ENCODE data around the gene MUC13. TPM values are rescaled to one million over a fixed set of nuclear protein-coding genes. Genes with fewer than 3 reads are reported as not detected.

Gene MUC13
- total and polyA plus RNA-seq, 7 experiments from 2014 or later = not detected

DNA sequence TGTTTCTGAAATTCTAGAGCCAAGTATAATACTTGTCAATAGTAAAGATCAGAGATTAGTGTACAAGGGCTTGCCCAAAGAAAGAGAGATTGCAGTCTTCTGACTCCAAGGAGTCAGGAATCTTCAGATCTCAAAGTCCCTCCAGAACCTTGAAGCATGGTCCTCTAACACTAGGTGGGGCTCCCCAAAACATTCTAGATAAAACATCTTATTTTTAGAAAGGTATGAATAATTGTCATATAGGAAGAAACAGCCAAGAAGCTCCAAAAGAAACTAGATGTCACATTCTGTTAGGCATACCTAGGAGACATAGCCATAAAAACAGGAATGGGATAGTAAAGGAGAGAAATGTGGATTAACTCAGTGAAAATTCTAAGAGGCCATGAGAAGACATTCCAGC, 10.7 kb downstream of the MUC13 start:
- Histone ChIP-seq H3K9me3 (ENCODE audit: control insufficient read depth in 2 of 3, low read length in 3 of 3) (no peaks in the 10 kb centered on the region), H3K27ac (ENCODE audit: low read depth, low read length) (no peak overlapping the region), H3K36me3 (ENCODE audit: control insufficient read depth in 2 of 3, insufficient read depth in 3 of 3, low read length in 3 of 3) (no peaks in the 10 kb centered on the region), H3K4me1 (ENCODE audit: control insufficient read depth in 2 of 2, insufficient read depth in 2 of 2, low read length in 2 of 2) (no peaks in the 10 kb centered on the region), H3K27me3 (ENCODE audit: control insufficient read depth in 2 of 2, insufficient read depth in 2 of 2, low read length in 2 of 2) (no peaks in the 10 kb centered on the region), H3K4me3 (ENCODE audit: low read length) (no peak overlapping the region)
- H3K27ac Mint-ChIP-seq = no peak overlapping the region
- ATAC-seq (no peak), DNase-seq (no peak)
- H3K27me3 Mint-ChIP-seq = peaks cover 0 to 62% (median 11%) of the 10 kb centered on the region in 5 donors
- intact Hi-C loops (cut with micrococcal nuclease) = loop anchor here in 1 of 2 donors (1.0 to 10.0 kb wide), 2 partner anchors 131 to 513 kb away; partner anchors contain the start of gene HEG1
- H3K4me1 Mint-ChIP-seq = peaks cover 0 to 7% (median 0%) of the 10 kb centered on the region in 7 donors
- CTCF ChIA-PET = interaction anchor here (0.9 kb wide), 1 partner anchor 513 kb away, joined by 3 read pairs; no protein-coding TSS in a partner anchor
- H3K36me3 Mint-ChIP-seq = no peaks in the 10 kb centered on the region
- no peak overlapping the region for H3K4me3 Mint-ChIP-seq
- no peaks in the 10 kb centered on the region for H3K9me3 Mint-ChIP-seq
- POLR2A ChIA-PET = no interaction called here

DNA sequence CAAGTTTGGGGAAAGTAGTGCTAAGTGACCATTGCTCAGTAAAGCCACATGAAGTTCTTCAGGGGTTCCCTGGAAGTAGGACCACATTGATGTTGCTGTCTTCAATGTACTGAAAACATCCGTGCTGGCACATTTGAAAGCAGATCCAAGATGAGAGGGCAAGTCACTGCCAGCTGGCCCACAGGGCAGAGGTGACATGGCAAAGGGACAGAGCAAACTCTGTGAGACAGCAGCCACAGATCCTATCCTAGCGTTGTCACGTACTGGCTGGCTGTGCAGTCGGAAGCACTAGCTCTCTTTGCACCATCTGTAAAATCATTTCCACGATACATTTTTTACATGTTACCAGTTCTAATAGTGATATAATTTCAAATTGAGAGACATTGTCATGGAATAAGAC, 13.8 kb downstream of the MUC13 start:
- intact Hi-C loops (cut with micrococcal nuclease) = loop anchor here in 1 of 2 donors (10.0 kb wide), 1 partner anchor 134 kb away; the partner anchor contains the start of gene HEG1
- POLR2A ChIA-PET = no interaction called here
- H3K9me3 ChIP-seq (ENCODE audit: control insufficient read depth in 2 of 3, low read length in 3 of 3) = no peaks in the 10 kb centered on the region
- no peak for ATAC-seq
- Mint-ChIP-seq H3K4me3 (no peak overlapping the region), H3K4me1 (no peaks in the 10 kb centered on the region), H3K27ac (no peak overlapping the region), H3K36me3 (no peaks in the 10 kb centered on the region), H3K27me3 (peaks cover 4 to 55% (median 14%) of the 10 kb centered on the region in 5 donors), H3K9me3 (no peaks in the 10 kb centered on the region)
- H3K4me1 ChIP-seq (ENCODE audit: control insufficient read depth in 2 of 2, insufficient read depth in 2 of 2, low read length in 2 of 2) = no peaks in the 10 kb centered on the region
- no peak overlapping the region for H3K27ac ChIP-seq (ENCODE audit: low read depth, low read length)
- DNase-seq = no peak
- no peaks in the 10 kb centered on the region for H3K27me3 ChIP-seq (ENCODE audit: control insufficient read depth in 2 of 2, insufficient read depth in 2 of 2, low read length in 2 of 2)
- CTCF ChIA-PET = no interaction called here
- H3K4me3 ChIP-seq (ENCODE audit: low read length) = no peak overlapping the region
- H3K36me3 ChIP-seq (ENCODE audit: control insufficient read depth in 2 of 3, insufficient read depth in 3 of 3, low read length in 3 of 3) = no peaks in the 10 kb centered on the region

DNA sequence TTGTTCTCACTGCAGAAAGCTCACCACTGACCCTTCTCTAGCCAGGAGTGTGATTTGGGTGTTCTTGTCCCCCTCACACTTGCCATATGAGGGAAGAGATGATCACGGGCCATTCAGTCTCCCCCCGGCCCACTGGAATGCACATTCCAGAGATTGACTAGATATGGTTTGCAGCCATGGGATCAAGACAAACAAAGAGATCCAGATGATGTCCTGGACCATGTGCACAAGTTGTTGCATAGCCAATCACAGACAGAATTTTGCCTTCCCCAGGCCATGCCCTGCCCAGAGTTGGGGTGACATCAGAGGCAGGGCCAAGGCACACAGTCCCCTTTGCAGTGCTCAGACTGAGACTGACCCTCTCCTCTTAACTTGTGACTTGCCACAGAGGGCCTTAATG, 14.8 kb downstream of the MUC13 start:
- Histone ChIP-seq H3K9me3 (ENCODE audit: control insufficient read depth in 2 of 3, low read length in 3 of 3) (no peaks in the 10 kb centered on the region), H3K36me3 (ENCODE audit: control insufficient read depth in 2 of 3, insufficient read depth in 3 of 3, low read length in 3 of 3) (no peaks in the 10 kb centered on the region), H3K4me3 (ENCODE audit: low read length) (no peak overlapping the region), H3K4me1 (ENCODE audit: control insufficient read depth in 2 of 2, insufficient read depth in 2 of 2, low read length in 2 of 2) (no peaks in the 10 kb centered on the region), H3K27ac (ENCODE audit: low read depth, low read length) (no peak overlapping the region), H3K27me3 (ENCODE audit: control insufficient read depth in 2 of 2, insufficient read depth in 2 of 2, low read length in 2 of 2) (no peaks in the 10 kb centered on the region)
- DNase-seq (no peak), ATAC-seq (no peak)
- Mint-ChIP-seq H3K36me3 (no peaks in the 10 kb centered on the region), H3K27ac (no peak overlapping the region), H3K27me3 (peaks cover 4 to 52% (median 13%) of the 10 kb centered on the region in 5 donors), H3K4me1 (no peaks in the 10 kb centered on the region), H3K9me3 (no peaks in the 10 kb centered on the region), H3K4me3 (no peak overlapping the region)
- intact Hi-C loops (cut with micrococcal nuclease) = loop anchor here in 1 of 2 donors (10.0 kb wide), 1 partner anchor 135 kb away; the partner anchor contains the start of gene HEG1
- ChIA-PET POLR2A (no interaction called here), CTCF (no interaction called here)

DNA sequence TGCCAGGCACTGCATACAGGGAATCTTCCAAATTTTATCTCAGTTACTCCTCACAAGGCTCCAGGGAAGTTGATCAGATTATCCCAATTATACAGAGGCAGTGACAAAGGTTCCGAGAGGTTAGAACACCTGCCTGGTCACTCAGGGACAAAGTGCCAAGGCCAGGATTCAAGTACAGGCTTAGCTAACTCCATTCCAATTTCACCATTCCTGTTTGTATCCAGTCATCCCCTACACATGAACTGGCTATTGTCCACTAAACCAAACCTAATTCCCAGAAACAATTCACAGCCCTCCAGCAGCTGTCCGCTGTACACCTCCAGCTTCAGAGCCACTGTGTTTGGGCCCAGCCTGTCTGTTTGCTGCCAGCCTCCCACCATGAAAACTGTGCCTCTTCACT, 16.0 kb downstream of the MUC13 start:
- no peaks in the 10 kb centered on the region for H3K9me3 Mint-ChIP-seq
- no peaks in the 10 kb centered on the region for H3K36me3 ChIP-seq (ENCODE audit: control insufficient read depth in 2 of 3, insufficient read depth in 3 of 3, low read length in 3 of 3)
- CTCF ChIA-PET = no interaction called here
- POLR2A ChIA-PET = interaction anchor here (1.0 kb wide), 1 partner anchor 11 kb away, joined by 3 read pairs; no protein-coding TSS in a partner anchor
- H3K4me1 ChIP-seq (ENCODE audit: control insufficient read depth in 2 of 2, insufficient read depth in 2 of 2, low read length in 2 of 2) = no peaks in the 10 kb centered on the region
- DNase-seq (no peak), ATAC-seq (no peak)
- H3K27me3 ChIP-seq (ENCODE audit: control insufficient read depth in 2 of 2, insufficient read depth in 2 of 2, low read length in 2 of 2) = no peaks in the 10 kb centered on the region
- peaks cover 4 to 43% (median 7%) of the 10 kb centered on the region in 5 donors for H3K27me3 Mint-ChIP-seq
- no peak overlapping the region for H3K4me3 Mint-ChIP-seq
- H3K4me1 Mint-ChIP-seq = no peaks in the 10 kb centered on the region
- no peak overlapping the region for H3K4me3 ChIP-seq (ENCODE audit: low read length)
- H3K36me3 Mint-ChIP-seq = no peaks in the 10 kb centered on the region
- no peak overlapping the region for H3K27ac ChIP-seq (ENCODE audit: low read depth, low read length)
- no peaks in the 10 kb centered on the region for H3K9me3 ChIP-seq (ENCODE audit: control insufficient read depth in 2 of 3, low read length in 3 of 3)
- no peak overlapping the region for H3K27ac Mint-ChIP-seq
- intact Hi-C loops (cut with micrococcal nuclease) = no loop called here

DNA sequence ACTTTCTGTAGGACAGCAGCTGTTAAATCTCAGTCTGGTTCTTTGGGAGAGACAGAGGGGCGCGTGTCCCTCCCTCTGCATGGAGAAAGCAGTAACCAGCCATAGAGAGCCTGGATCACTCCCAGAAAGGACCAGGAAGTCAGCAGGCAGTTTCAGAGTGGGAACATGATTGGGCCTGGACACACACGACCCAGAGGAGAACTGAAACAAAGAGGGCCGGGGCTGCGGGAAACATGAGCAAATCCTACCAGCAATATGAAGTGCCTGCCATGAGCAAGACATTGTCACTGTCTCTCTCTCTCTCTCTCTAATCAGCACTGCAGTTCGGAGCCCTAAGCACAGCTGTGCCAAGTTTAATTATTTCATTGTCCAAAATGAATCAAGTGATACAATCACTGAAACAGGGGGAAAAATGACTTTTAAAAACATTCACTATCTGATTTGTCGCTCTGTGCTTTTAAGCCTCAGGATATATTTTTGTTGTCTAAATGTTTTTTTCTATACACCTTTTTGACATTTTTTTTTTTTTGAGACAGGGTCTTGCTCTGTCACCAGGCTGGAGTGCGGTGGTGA, 17.6 kb downstream of the MUC13 start:
- Mint-ChIP-seq H3K4me3 (no peak overlapping the region), H3K27ac (no peak overlapping the region), H3K27me3 (peaks cover 4 to 37% (median 9%) of the 10 kb centered on the region in 5 donors), H3K36me3 (no peaks in the 10 kb centered on the region), H3K4me1 (no peaks in the 10 kb centered on the region), H3K9me3 (no peaks in the 10 kb centered on the region)
- no peak for DNase-seq
- ATAC-seq = peak; percentile 20
- CTCF ChIA-PET = no interaction called here
- Histone ChIP-seq H3K4me3 (ENCODE audit: low read length) (no peak overlapping the region), H3K27ac (ENCODE audit: low read depth, low read length) (no peak overlapping the region), H3K4me1 (ENCODE audit: control insufficient read depth in 2 of 2, insufficient read depth in 2 of 2, low read length in 2 of 2) (no peaks in the 10 kb centered on the region), H3K9me3 (ENCODE audit: control insufficient read depth in 2 of 3, low read length in 3 of 3) (no peaks in the 10 kb centered on the region), H3K27me3 (ENCODE audit: control insufficient read depth in 2 of 2, insufficient read depth in 2 of 2, low read length in 2 of 2) (no peaks in the 10 kb centered on the region), H3K36me3 (ENCODE audit: control insufficient read depth in 2 of 3, insufficient read depth in 3 of 3, low read length in 3 of 3) (no peaks in the 10 kb centered on the region)
- intact Hi-C loops (cut with micrococcal nuclease) = no loop called here
- POLR2A ChIA-PET = no interaction called here

DNA sequence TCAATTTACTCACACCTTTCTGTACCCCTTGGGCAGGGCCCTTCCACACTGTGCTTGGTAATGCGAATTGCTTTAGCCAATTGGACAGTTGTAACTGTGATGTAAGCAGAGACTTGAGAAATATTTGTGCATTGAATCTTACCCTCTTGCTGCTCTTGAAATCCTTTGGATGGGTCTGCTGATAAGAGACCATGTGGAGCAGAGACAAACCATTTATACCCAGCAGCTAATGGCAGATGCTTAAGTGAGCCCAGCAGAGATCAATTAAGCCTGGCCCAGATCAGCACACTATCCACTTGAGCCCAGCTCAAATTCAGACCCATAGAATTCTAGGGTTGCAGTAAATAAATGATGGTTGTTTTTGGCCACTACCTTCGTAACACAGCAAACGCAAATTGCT, 19.3 kb downstream of the MUC13 start:
- ATAC-seq (no peak), DNase-seq (no peak)
- Mint-ChIP-seq H3K4me1 (no peaks in the 10 kb centered on the region), H3K4me3 (no peak overlapping the region), H3K27me3 (peaks cover 4 to 37% (median 10%) of the 10 kb centered on the region in 5 donors), H3K9me3 (no peaks in the 10 kb centered on the region), H3K36me3 (no peaks in the 10 kb centered on the region), H3K27ac (no peak overlapping the region)
- Histone ChIP-seq H3K27ac (ENCODE audit: low read depth, low read length) (no peak overlapping the region), H3K4me3 (ENCODE audit: low read length) (no peak overlapping the region), H3K27me3 (ENCODE audit: control insufficient read depth in 2 of 2, insufficient read depth in 2 of 2, low read length in 2 of 2) (no peaks in the 10 kb centered on the region), H3K4me1 (ENCODE audit: control insufficient read depth in 2 of 2, insufficient read depth in 2 of 2, low read length in 2 of 2) (no peaks in the 10 kb centered on the region), H3K9me3 (ENCODE audit: control insufficient read depth in 2 of 3, low read length in 3 of 3) (no peaks in the 10 kb centered on the region), H3K36me3 (ENCODE audit: control insufficient read depth in 2 of 3, insufficient read depth in 3 of 3, low read length in 3 of 3) (no peaks in the 10 kb centered on the region)
- ChIA-PET POLR2A (no interaction called here), CTCF (interaction anchor here (0.6 kb wide), 1 partner anchor 13 kb away, joined by 3 read pairs; no protein-coding TSS in a partner anchor)
- intact Hi-C loops (cut with micrococcal nuclease) = no loop called here

DNA sequence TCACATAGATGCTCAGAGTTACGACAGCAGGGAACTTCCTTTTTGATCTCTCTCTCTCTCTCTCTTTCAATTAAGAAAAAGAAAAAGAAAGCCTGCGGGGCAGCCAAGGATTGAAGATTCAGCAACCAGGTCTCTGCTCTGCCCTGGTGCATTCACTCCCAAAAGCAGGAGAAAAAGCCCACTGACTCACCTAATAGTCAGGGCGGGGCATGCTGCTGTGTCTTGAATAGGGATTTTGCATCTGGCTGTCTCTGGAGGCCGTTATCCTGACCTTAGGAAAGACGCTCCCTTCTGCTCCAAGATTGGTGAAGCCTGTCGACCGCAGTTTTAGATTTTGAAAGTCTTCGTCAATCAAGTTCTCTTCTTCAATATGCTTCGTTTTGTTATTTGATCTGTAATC, 26.6 kb downstream of the MUC13 start:
- no peak for DNase-seq
- no peak for ATAC-seq
- Histone ChIP-seq H3K27ac (ENCODE audit: low read depth, low read length) (no peak overlapping the region), H3K4me1 (ENCODE audit: control insufficient read depth in 2 of 2, insufficient read depth in 2 of 2, low read length in 2 of 2) (no peaks in the 10 kb centered on the region), H3K9me3 (ENCODE audit: control insufficient read depth in 2 of 3, low read length in 3 of 3) (no peaks in the 10 kb centered on the region), H3K27me3 (ENCODE audit: control insufficient read depth in 2 of 2, insufficient read depth in 2 of 2, low read length in 2 of 2) (no peaks in the 10 kb centered on the region), H3K36me3 (ENCODE audit: control insufficient read depth in 2 of 3, insufficient read depth in 3 of 3, low read length in 3 of 3) (no peaks in the 10 kb centered on the region), H3K4me3 (ENCODE audit: low read length) (no peak overlapping the region)
- POLR2A ChIA-PET = no interaction called here
- CTCF ChIA-PET = no interaction called here
- H3K36me3 Mint-ChIP-seq = no peaks in the 10 kb centered on the region
- intact Hi-C loops (cut with micrococcal nuclease) = no loop called here
- no peaks in the 10 kb centered on the region for H3K9me3 Mint-ChIP-seq
- H3K27me3 Mint-ChIP-seq = peaks cover 0 to 32% (median 14%) of the 10 kb centered on the region in 5 donors
- no peak overlapping the region for H3K4me3 Mint-ChIP-seq
- H3K27ac Mint-ChIP-seq = no peak overlapping the region
- H3K4me1 Mint-ChIP-seq = no peaks in the 10 kb centered on the region
